Ovary (tissue), 3 donors: ENCODE measurements around the gene SLIT3.

Experiments used
- EP300 ChIP-seq: sonication (generic); formaldehyde crosslinking; IDR thresholded peaks from one replicate; pipeline ENCODE4 v1.6.1; 2017; ENCODE audit warnings: antibody characterized with exemption
- TF ChIP-seq, protein P1 (sequence below), 3 donors: fragments of 450-650 bp in 2 of 3; fragments of 200-600 bp in 1 of 3; IDR thresholded peaks; one replicate each; pipeline versions ENCODE4 v1.5.1 to v1.8.0; 2016 to 2022; ENCODE audit warnings: antibody characterized with exemption in 3 of 3, mild to moderate bottlenecking in 1 of 3
- donor health status: DM: no; HTN: no; CAD: no.

DNA sequence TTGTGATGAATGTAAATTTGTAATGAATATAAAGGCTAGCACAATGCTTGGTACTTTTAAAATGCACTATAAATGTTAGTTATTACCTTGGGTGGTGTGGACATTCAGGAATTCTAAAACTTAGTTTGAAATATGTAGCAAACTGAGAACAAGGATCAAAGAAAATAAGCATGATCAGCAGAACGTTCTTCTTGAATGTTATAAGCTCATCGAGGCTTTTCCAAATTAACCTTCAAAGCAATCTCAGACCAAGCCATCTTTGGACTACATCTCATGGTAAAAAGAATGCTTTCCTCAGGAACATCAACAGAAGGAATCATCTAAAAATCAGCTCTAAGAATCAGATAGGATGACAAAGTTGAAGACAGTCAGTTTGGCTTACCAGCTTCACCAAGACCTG is 146.3 kb downstream of the SLIT3 start:
- TF ChIP-seq, protein P1, sequence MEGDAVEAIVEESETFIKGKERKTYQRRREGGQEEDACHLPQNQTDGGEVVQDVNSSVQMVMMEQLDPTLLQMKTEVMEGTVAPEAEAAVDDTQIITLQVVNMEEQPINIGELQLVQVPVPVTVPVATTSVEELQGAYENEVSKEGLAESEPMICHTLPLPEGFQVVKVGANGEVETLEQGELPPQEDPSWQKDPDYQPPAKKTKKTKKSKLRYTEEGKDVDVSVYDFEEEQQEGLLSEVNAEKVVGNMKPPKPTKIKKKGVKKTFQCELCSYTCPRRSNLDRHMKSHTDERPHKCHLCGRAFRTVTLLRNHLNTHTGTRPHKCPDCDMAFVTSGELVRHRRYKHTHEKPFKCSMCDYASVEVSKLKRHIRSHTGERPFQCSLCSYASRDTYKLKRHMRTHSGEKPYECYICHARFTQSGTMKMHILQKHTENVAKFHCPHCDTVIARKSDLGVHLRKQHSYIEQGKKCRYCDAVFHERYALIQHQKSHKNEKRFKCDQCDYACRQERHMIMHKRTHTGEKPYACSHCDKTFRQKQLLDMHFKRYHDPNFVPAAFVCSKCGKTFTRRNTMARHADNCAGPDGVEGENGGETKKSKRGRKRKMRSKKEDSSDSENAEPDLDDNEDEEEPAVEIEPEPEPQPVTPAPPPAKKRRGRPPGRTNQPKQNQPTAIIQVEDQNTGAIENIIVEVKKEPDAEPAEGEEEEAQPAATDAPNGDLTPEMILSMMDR (IDR thresholded peaks at IDR 0.05) = no peak
- no peak for TF ChIP-seq EP300
